ENCODE measurements around the gene NT5DC2. TPM values are rescaled to one million over a fixed set of nuclear protein-coding genes. Genes with fewer than 3 reads are reported as not detected.

NT5DC2 gene
- total RNA-seq, 1 experiment from 2014 or later = 377 TPM

DNA sequence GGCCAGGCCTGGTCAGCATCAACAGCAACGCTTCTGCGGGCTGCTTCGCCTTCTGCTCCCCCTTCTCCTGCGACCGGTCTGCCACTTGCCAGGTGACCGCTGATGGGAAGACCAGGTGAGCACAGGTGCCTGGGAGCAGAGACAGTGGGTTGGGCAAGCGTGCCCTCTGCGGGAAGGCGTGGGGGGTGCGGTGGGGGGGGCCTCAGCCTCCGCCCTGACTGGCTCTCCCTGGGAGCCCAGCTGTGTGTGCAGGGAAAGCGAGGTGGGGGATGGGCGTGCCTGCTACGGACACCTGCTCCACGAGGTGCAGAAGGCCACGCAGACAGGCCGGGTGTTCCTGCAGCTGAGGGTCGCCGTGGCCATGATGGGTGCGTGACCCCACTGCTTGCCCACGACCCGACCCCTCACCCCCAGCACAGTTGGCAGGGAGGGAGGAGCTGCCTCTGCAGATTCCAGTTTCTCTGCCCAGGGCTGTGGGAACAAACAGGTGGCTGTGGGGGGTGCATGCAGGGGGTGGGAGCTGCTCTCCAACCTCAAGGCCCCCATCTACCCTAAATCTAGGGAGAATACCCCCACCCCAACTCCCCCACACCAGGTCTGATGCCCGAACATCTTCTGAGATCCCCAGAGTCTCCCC is 29.8 kb downstream of the NT5DC2 start:
- ATAC-seq (peak; percentile 11; the same call in 1 of the 2 replicates), DNase-seq (ENCODE audit: low spot score) (peak; percentile 34)
- ChIA-PET POLR2A (no interaction called here), CTCF (interaction anchor here (1.0 kb wide), 1 partner anchor 119 kb away, joined by 4 read pairs; no protein-coding TSS in a partner anchor)
- Mint-ChIP-seq H3K36me3 (no peaks in the 10 kb centered on the region), H3K27me3 (ENCODE audit: low read depth) (no peaks in the 10 kb centered on the region; the same call in 1 of the 2 replicates), H3K9me3 (no peaks in the 10 kb centered on the region), H3K4me3 (no peak overlapping the region), H3K4me1 (peaks cover 2% of the 10 kb centered on the region; the same call in 1 of the 2 replicates), H3K27ac (no peak overlapping the region)
- TF ChIP-seq, protein P1, sequence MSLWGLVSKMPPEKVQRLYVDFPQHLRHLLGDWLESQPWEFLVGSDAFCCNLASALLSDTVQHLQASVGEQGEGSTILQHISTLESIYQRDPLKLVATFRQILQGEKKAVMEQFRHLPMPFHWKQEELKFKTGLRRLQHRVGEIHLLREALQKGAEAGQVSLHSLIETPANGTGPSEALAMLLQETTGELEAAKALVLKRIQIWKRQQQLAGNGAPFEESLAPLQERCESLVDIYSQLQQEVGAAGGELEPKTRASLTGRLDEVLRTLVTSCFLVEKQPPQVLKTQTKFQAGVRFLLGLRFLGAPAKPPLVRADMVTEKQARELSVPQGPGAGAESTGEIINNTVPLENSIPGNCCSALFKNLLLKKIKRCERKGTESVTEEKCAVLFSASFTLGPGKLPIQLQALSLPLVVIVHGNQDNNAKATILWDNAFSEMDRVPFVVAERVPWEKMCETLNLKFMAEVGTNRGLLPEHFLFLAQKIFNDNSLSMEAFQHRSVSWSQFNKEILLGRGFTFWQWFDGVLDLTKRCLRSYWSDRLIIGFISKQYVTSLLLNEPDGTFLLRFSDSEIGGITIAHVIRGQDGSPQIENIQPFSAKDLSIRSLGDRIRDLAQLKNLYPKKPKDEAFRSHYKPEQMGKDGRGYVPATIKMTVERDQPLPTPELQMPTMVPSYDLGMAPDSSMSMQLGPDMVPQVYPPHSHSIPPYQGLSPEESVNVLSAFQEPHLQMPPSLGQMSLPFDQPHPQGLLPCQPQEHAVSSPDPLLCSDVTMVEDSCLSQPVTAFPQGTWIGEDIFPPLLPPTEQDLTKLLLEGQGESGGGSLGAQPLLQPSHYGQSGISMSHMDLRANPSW (CRISPR knock-in tag; conservative IDR thresholded peaks at IDR 0.05; ENCODE audit: low read depth) = no peak
- TF ChIP-seq ATF3 (CRISPR knock-in tag; conservative IDR thresholded peaks at IDR 0.05) = no peak
- TF ChIP-seq ZNF416 (CRISPR knock-in tag; IDR thresholded peaks at IDR 0.05) = no peak
- no peak for TF ChIP-seq TEAD4 (CRISPR knock-in tag; IDR thresholded peaks at IDR 0.05)
- TF ChIP-seq ZNF671 (CRISPR knock-in tag; IDR thresholded peaks at IDR 0.05) = no peak
- TF ChIP-seq EMX1 (CRISPR knock-in tag; IDR thresholded peaks at IDR 0.05) = no peak
- no peak for TF ChIP-seq FOXP1 (CRISPR knock-in tag; IDR thresholded peaks at IDR 0.05; ENCODE audit: borderline replicate concordance)
- TF ChIP-seq ETV6 (CRISPR knock-in tag; IDR thresholded peaks at IDR 0.05) = no peak
- no peak for TF ChIP-seq MXD4 (CRISPR knock-in tag; IDR thresholded peaks at IDR 0.05; ENCODE audit: borderline replicate concordance)
- TF ChIP-seq, protein P2, sequence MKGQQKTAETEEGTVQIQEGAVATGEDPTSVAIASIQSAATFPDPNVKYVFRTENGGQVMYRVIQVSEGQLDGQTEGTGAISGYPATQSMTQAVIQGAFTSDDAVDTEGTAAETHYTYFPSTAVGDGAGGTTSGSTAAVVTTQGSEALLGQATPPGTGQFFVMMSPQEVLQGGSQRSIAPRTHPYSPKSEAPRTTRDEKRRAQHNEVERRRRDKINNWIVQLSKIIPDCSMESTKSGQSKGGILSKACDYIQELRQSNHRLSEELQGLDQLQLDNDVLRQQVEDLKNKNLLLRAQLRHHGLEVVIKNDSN (CRISPR knock-in tag; IDR thresholded peaks at IDR 0.05) = no peak
- TF ChIP-seq, protein P3, sequence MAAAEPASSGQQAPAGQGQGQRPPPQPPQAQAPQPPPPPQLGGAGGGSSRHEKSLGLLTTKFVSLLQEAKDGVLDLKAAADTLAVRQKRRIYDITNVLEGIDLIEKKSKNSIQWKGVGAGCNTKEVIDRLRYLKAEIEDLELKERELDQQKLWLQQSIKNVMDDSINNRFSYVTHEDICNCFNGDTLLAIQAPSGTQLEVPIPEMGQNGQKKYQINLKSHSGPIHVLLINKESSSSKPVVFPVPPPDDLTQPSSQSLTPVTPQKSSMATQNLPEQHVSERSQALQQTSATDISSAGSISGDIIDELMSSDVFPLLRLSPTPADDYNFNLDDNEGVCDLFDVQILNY (CRISPR knock-in tag; IDR thresholded peaks at IDR 0.05) = no peak
- no peak for TF ChIP-seq ZNF423 (CRISPR knock-in tag; IDR thresholded peaks at IDR 0.05)
- no peak for TF ChIP-seq ERG (CRISPR knock-in tag; IDR thresholded peaks at IDR 0.05)
- no peak for TF ChIP-seq SP1 (CRISPR knock-in tag; conservative IDR thresholded peaks at IDR 0.05)
- TF ChIP-seq, protein P4, sequence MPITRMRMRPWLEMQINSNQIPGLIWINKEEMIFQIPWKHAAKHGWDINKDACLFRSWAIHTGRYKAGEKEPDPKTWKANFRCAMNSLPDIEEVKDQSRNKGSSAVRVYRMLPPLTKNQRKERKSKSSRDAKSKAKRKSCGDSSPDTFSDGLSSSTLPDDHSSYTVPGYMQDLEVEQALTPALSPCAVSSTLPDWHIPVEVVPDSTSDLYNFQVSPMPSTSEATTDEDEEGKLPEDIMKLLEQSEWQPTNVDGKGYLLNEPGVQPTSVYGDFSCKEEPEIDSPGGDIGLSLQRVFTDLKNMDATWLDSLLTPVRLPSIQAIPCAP (CRISPR knock-in tag; IDR thresholded peaks at IDR 0.05) = no peak
- TF ChIP-seq FOXK1 (CRISPR knock-in tag; IDR thresholded peaks at IDR 0.05) = no peak
- TF ChIP-seq JAZF1 (CRISPR knock-in tag; IDR thresholded peaks at IDR 0.05) = no peak

DNA sequence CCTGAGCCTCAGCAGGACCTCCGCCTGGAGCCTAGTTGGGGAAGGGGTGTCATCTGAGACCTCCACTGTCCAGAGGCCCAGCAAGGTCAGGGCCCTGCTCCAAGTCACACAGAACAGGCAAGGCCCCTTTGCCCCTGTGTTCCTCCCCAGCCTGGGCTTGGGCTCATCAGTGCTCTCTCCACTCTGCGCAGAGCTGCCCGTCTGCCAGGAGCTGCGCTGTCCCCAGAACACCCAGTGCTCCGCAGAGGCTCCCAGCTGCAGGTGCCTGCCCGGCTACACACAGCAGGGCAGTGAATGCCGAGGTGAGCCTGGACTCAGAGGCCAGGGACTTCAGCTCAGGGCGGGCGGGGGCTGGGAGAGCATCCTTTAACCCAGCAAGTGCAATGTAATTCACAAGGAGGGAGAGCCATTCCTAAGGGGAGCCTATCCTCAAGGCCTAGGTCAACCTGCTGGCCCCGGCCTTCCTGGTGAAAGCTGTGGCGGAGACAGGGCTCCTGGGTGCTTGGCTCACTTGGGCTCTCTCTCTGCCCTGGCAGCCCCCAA is 30.8 kb downstream of the NT5DC2 start:
- Mint-ChIP-seq H3K27me3 (ENCODE audit: low read depth) (no peaks in the 10 kb centered on the region; the same call in 1 of the 2 replicates), H3K4me3 (no peak overlapping the region), H3K9me3 (no peaks in the 10 kb centered on the region), H3K36me3 (no peaks in the 10 kb centered on the region), H3K27ac (no peak overlapping the region), H3K4me1 (peaks cover 2% of the 10 kb centered on the region; the same call in 1 of the 2 replicates)
- DNase-seq (ENCODE audit: low spot score) = no peak
- ChIA-PET POLR2A (no interaction called here), CTCF (interaction anchor here (0.5 to 1.6 kb wide), 3 partner anchors 9 to 118 kb away, joined by 3 to 5 read pairs (median 4); no protein-coding TSS in a partner anchor)
- ATAC-seq = peak; percentile 14; the same call in 1 of the 2 replicates
- TF ChIP-seq KAT7 (CRISPR knock-in tag; IDR thresholded peaks at IDR 0.05; ENCODE audit: borderline replicate concordance) (no peak), JAZF1 (CRISPR knock-in tag; IDR thresholded peaks at IDR 0.05) (no peak), CREB1 (CRISPR knock-in tag; IDR thresholded peaks at IDR 0.05) (no peak), NFATC4 (CRISPR knock-in tag; IDR thresholded peaks at IDR 0.05) (no peak), ATF1 (CRISPR knock-in tag; IDR thresholded peaks at IDR 0.05) (no peak), FOXJ3 (CRISPR knock-in tag; IDR thresholded peaks at IDR 0.05; ENCODE audit: borderline replicate concordance) (no peak), PRDM15 (CRISPR knock-in tag; IDR thresholded peaks at IDR 0.05) (no peak), SMAD4 (CRISPR knock-in tag; IDR thresholded peaks at IDR 0.05) (no peak), ZMAT4 (CRISPR knock-in tag; IDR thresholded peaks at IDR 0.05) (no peak)

Data from WTC11 (cell line).